ENCODE data around the gene PDSS1.
"Not testable (repeated sequence)": the region's sequence is repeated elsewhere in the genome, so short reads cannot be mapped to it uniquely, and the experiment has no call there.

GRCh38 chr10:26694536-26694935, 3.0 kb upstream of the PDSS1 start:
- not testable (repeated sequence) for TF ChIP-seq PKNOX1 (IDR thresholded peaks at IDR 0.05); FOXA1 (IDR thresholded peaks at IDR 0.05); NFRKB (IDR thresholded peaks at IDR 0.05); SUZ12 (IDR thresholded peaks at IDR 0.05); BHLHE40 (IDR thresholded peaks at IDR 0.05; ENCODE audit: borderline replicate concordance)
